GM23338 (cell line): ENCODE results near the gene CRX. TPM values are rescaled to one million over a fixed set of nuclear protein-coding genes. Genes with fewer than 3 reads are reported as not detected.

Experiments
- ATAC-seq: fragments of 200-7000 bp; cut with Tn5 transposase; 3 replicates; pipeline ENCODE4 v1.9.1; 2020
- DNase-seq: peaks from one replicate; pipeline ENCODE4 v3.0.0-alpha.2; 2015; ENCODE audit warnings: low spot score
- H2AFZ ChIP-seq: fragments of 200-600 bp; sonication (generic); 2 replicates; pipeline ENCODE4 v1.8.0; 2016; ENCODE audit warnings: antibody characterized with exemption, mild to moderate bottlenecking, moderate library complexity
- H3F3A ChIP-seq: fragments of 200-600 bp; sonication (generic); replicated peaks from 2 replicates; pipeline ENCODE4 v1.8.0; 2017; ENCODE audit warnings: antibody characterized with exemption, mixed run types, low read depth
- H3K27ac ChIP-seq: fragments of 200-600 bp; sonication (generic); 2 replicates; pipeline ENCODE4 v1.6.1; 2016; ENCODE audit warnings: low read depth
- H3K27me3 ChIP-seq: fragments of 200-600 bp; sonication (generic); 2 replicates; pipeline ENCODE4 v1.8.0; 2016; ENCODE audit warnings: mild to moderate bottlenecking, mixed run types, moderate library complexity; ENCODE audit not compliant: insufficient read depth
- H3K36me3 ChIP-seq: fragments of 200-600 bp; sonication (generic); 2 replicates; pipeline ENCODE4 v1.8.0; 2016; ENCODE audit warnings: mild to moderate bottlenecking; ENCODE audit not compliant: insufficient read depth
- H3K4me1 ChIP-seq: fragments of 200-600 bp; sonication (generic); 2 replicates; pipeline ENCODE4 v1.8.0; 2016; ENCODE audit warnings: mild to moderate bottlenecking, moderate library complexity; ENCODE audit not compliant: insufficient read depth
- H3K4me2 ChIP-seq: fragments of 200-600 bp; sonication (generic); 2 replicates; pipeline ENCODE4 v1.7.1; 2017; ENCODE audit warnings: mixed run types
- H3K4me3 ChIP-seq: fragments of 200-600 bp; sonication (generic); 2 replicates; pipeline ENCODE4 v1.6.1; 2016; ENCODE audit warnings: mixed run types
- H3K79me2 ChIP-seq: fragments of 200-600 bp; sonication (generic); replicated peaks from 2 replicates; pipeline ENCODE4 v1.8.0; 2017; ENCODE audit warnings: mild to moderate bottlenecking; ENCODE audit not compliant: insufficient read depth
- H3K9me2 ChIP-seq: fragments of 200-600 bp; sonication (generic); 2 replicates; pipeline ENCODE4 v1.8.0; 2017; ENCODE audit not compliant: insufficient read depth
- H4K20me1 ChIP-seq: fragments of 200-600 bp; sonication (generic); replicated peaks from 2 replicates; pipeline ENCODE4 v1.8.0; 2017; ENCODE audit warnings: mild to moderate bottlenecking; ENCODE audit not compliant: insufficient read depth
- H3K27ac Mint-ChIP-seq: 2 replicates; pipeline ENCODE4 v1.8.0; 2020; ENCODE audit warnings: inconsistent platforms, mild to moderate bottlenecking, moderate library complexity, mixed read lengths
- H3K27me3 Mint-ChIP-seq: 3 replicates; pipeline ENCODE4 v1.8.0; 2022; ENCODE audit warnings: low read depth, mild to moderate bottlenecking, moderate library complexity, mixed read lengths, inconsistent platforms; ENCODE audit not compliant: insufficient read depth, poor library complexity
- H3K36me3 Mint-ChIP-seq: 3 replicates; pipeline ENCODE4 v1.8.0; 2021; ENCODE audit warnings: low read depth, mild to moderate bottlenecking, inconsistent platforms, moderate library complexity, mixed read lengths
- H3K4me1 Mint-ChIP-seq: 3 replicates; pipeline ENCODE4 v1.8.0; 2020; ENCODE audit warnings: mild to moderate bottlenecking, inconsistent platforms, mixed read lengths
- H3K4me3 Mint-ChIP-seq: 3 replicates; pipeline ENCODE4 v1.8.0; 2021; ENCODE audit warnings: moderate library complexity, mild to moderate bottlenecking, inconsistent platforms, mixed read lengths
- H3K9me3 Mint-ChIP-seq: 3 replicates; pipeline ENCODE4 v1.8.0; 2020; ENCODE audit warnings: moderate library complexity, mild to moderate bottlenecking, inconsistent platforms, mixed read lengths
- CREB1 ChIP-seq: fragments of 250-450 bp; sonication (Bioruptor Pico); IDR thresholded peaks from 2 replicates; pipeline ENCODE4 v1.5.0; 2020; ENCODE audit warnings: low read depth, mild to moderate bottlenecking, moderate library complexity
- EZH2 ChIP-seq: fragments of 200-600 bp; sonication (generic); IDR thresholded peaks from one replicate; pipeline ENCODE4 v1.8.0; 2017; ENCODE audit warnings: antibody characterized with exemption, mild to moderate bottlenecking, low read depth; ENCODE audit not compliant: unreplicated experiment
- EZH2phosphoT487 ChIP-seq: fragments of 200-600 bp; sonication (generic); IDR thresholded peaks from one replicate; pipeline ENCODE4 v1.8.1; 2018; ENCODE audit warnings: antibody characterized with exemption; ENCODE audit not compliant: unreplicated experiment
- JUNB ChIP-seq: IDR thresholded peaks from one replicate; pipeline ENCODE4 v1.6.1; 2016; ENCODE audit warnings: antibody characterized with exemption; ENCODE audit not compliant: unreplicated experiment
- NANOG ChIP-seq: IDR thresholded peaks from 2 replicates; pipeline ENCODE4 v1.6.1; 2016; ENCODE audit warnings: antibody characterized with exemption, borderline replicate concordance
- STAT1 ChIP-seq: IDR thresholded peaks from one replicate; pipeline ENCODE4 v1.6.1; 2016; ENCODE audit warnings: antibody characterized with exemption; ENCODE audit not compliant: unreplicated experiment
- polyA plus RNA-seq: library from polyadenylated mRNA; unstranded; fragments of >200 nt; fragmentation: Nextera tagmentation; extraction: Ambion mirVana; gene quantifications from 2 replicates; pipeline ENCODE4 v1.2.1, GENCODE V29; 2016
- total RNA-seq: library from RNA; depleted of rRNA; stranded (reverse); fragments of >200 nt; shearing (Covaris generic); gene quantifications from 2 replicates; pipeline ENCODE4 v1.2.3, GENCODE V29; 2014
- TF ChIP-seq, protein P1 (sequence below): fragments of 250-450 bp; sonication (Bioruptor Pico); IDR thresholded peaks from 2 replicates; pipeline ENCODE4 v1.5.0; 2020; ENCODE audit warnings: mild to moderate bottlenecking, moderate library complexity
- TF ChIP-seq, protein P2 (sequence below), 2 experiments: fragments of 200-600 bp in 1 of 2; sonication (generic) in 1 of 2; conservative IDR thresholded peaks; 2 replicates each; pipeline versions ENCODE4 v1.5.1 to v1.6.1; 2016 to 2017; ENCODE audit warnings: antibody characterized with exemption in 2 of 2, low read depth in 2 of 2, mild to moderate bottlenecking in 2 of 2, moderate library complexity in 1 of 2

Gene CRX
- total and polyA plus RNA-seq, 2 experiments from 2014 or later, result 0.15 TPM; not detected in 1

DNA sequence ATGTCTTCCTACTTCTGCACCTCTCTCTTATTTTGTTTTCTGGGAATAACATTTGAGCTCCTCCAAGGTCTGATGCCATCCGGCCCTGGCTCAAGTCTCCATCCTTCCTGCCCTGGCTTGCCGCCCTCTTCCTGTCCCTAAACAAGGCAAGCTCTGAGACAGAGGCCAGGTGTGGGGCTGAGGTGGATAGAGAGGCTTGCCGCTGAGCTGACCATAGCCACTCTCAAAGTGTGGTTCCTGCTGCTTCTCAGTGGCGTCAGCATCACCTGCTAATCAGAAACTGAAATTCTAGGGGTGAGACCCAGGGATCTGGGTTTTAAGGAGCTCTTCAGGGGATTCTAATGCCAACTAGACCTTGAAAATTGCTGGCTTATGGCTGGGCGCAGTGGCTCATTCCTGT is 31.3 kb downstream of the CRX start (continued):
- TF ChIP-seq NANOG (no peak), JUNB (no peak), STAT1 (no peak), CREB1 (CRISPR knock-in tag) (no peak)
- TF ChIP-seq, protein P1, sequence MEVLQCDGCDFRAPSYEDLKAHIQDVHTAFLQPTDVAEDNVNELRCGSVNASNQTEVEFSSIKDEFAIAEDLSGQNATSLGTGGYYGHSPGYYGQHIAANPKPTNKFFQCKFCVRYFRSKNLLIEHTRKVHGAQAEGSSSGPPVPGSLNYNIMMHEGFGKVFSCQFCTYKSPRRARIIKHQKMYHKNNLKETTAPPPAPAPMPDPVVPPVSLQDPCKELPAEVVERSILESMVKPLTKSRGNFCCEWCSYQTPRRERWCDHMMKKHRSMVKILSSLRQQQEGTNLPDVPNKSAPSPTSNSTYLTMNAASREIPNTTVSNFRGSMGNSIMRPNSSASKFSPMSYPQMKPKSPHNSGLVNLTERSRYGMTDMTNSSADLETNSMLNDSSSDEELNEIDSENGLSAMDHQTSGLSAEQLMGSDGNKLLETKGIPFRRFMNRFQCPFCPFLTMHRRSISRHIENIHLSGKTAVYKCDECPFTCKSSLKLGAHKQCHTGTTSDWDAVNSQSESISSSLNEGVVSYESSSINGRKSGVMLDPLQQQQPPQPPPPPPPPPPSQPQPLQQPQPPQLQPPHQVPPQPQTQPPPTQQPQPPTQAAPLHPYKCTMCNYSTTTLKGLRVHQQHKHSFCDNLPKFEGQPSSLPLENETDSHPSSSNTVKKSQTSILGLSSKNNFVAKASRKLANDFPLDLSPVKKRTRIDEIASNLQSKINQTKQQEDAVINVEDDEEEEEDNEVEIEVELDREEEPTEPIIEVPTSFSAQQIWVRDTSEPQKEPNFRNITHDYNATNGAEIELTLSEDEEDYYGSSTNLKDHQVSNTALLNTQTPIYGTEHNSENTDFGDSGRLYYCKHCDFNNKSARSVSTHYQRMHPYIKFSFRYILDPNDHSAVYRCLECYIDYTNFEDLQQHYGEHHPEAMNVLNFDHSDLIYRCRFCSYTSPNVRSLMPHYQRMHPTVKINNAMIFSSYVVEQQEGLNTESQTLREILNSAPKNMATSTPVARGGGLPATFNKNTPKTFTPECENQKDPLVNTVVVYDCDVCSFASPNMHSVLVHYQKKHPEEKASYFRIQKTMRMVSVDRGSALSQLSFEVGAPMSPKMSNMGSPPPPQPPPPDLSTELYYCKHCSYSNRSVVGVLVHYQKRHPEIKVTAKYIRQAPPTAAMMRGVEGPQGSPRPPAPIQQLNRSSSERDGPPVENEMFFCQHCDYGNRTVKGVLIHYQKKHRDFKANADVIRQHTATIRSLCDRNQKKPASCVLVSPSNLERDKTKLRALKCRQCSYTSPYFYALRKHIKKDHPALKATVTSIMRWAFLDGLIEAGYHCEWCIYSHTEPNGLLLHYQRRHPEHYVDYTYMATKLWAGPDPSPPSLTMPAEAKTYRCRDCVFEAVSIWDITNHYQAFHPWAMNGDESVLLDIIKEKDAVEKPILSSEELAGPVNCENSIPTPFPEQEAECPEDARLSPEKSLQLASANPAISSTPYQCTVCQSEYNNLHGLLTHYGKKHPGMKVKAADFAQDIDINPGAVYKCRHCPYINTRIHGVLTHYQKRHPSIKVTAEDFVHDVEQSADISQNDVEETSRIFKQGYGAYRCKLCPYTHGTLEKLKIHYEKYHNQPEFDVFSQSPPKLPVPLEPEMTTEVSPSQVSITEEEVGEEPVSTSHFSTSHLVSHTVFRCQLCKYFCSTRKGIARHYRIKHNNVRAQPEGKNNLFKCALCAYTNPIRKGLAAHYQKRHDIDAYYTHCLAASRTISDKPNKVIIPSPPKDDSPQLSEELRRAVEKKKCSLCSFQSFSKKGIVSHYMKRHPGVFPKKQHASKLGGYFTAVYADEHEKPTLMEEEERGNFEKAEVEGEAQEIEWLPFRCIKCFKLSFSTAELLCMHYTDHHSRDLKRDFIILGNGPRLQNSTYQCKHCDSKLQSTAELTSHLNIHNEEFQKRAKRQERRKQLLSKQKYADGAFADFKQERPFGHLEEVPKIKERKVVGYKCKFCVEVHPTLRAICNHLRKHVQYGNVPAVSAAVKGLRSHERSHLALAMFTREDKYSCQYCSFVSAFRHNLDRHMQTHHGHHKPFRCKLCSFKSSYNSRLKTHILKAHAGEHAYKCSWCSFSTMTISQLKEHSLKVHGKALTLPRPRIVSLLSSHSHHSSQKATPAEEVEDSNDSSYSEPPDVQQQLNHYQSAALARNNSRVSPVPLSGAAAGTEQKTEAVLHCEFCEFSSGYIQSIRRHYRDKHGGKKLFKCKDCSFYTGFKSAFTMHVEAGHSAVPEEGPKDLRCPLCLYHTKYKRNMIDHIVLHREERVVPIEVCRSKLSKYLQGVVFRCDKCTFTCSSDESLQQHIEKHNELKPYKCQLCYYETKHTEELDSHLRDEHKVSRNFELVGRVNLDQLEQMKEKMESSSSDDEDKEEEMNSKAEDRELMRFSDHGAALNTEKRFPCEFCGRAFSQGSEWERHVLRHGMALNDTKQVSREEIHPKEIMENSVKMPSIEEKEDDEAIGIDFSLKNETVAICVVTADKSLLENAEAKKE (CRISPR knock-in tag), result no peak

DNA sequence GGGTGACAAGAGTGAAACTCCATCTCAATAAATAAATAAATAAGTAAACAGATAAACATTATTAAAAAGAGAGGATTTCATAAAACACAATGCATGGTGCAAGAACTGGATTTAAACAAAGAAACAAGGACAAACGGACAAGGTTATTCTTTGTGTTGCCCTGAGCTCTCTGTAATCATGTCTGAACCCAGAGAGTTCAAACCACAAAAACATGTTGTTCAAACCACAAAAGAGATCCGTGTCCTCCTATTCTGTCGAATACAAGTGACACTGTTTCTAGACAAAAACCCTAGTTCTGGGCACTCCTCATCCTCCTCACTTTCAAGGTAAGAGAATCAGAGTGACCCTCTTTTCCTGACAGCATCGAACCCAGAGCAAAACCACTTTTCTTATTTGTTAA is 32.7 kb downstream of the CRX start:
- Mint-ChIP-seq H3K4me1 (peaks cover 21% of the 10 kb centered on the region), H3K9me3 (peaks cover 3% of the 10 kb centered on the region; the same call in 1 of the 3 replicates)
- H3F3A ChIP-seq, result no peaks in the 10 kb centered on the region
- TF ChIP-seq EZH2 (no peak), EZH2phosphoT487 (no peak), STAT1 (no peak)
- TF ChIP-seq, protein P2, sequence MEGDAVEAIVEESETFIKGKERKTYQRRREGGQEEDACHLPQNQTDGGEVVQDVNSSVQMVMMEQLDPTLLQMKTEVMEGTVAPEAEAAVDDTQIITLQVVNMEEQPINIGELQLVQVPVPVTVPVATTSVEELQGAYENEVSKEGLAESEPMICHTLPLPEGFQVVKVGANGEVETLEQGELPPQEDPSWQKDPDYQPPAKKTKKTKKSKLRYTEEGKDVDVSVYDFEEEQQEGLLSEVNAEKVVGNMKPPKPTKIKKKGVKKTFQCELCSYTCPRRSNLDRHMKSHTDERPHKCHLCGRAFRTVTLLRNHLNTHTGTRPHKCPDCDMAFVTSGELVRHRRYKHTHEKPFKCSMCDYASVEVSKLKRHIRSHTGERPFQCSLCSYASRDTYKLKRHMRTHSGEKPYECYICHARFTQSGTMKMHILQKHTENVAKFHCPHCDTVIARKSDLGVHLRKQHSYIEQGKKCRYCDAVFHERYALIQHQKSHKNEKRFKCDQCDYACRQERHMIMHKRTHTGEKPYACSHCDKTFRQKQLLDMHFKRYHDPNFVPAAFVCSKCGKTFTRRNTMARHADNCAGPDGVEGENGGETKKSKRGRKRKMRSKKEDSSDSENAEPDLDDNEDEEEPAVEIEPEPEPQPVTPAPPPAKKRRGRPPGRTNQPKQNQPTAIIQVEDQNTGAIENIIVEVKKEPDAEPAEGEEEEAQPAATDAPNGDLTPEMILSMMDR (conservative IDR thresholded peaks at IDR 0.05; ENCODE audit: low read depth in 2 of 2), result no peak
- TF ChIP-seq, protein P1 (CRISPR knock-in tag), result no peak

More for the DNA sequence above, 32.7 kb downstream of the CRX start:
- no peak for DNase-seq
- Mint-ChIP-seq H3K27ac (no peak overlapping the region), H3K4me3 (no peak overlapping the region), H3K27me3 (peaks cover 22% of the 10 kb centered on the region), H3K36me3 (no peaks in the 10 kb centered on the region)
- Histone ChIP-seq H3K4me3 (no peak overlapping the region), H3K27me3 (no peaks in the 10 kb centered on the region), H3K79me2 (no peaks in the 10 kb centered on the region), H3K36me3 (no peaks in the 10 kb centered on the region), H3K4me2 (no peak overlapping the region), H3K27ac (no peak overlapping the region), H2AFZ (no peak overlapping the region), H3K9me2 (no peaks in the 10 kb centered on the region), H3K4me1 (peaks cover 15% of the 10 kb centered on the region), H4K20me1 (no peaks in the 10 kb centered on the region)
- ATAC-seq, result no peak
